DND-41 (cell line): ENCODE measurements around the gene SCG5.

Experiments
- CTCF ChIP-seq: IDR thresholded peaks from 2 replicates; pipeline ENCODE4 v1.5.1; 2012; ENCODE audit warnings: borderline replicate concordance, low read length, moderate library complexity, mild to moderate bottlenecking; ENCODE audit not compliant: poor library complexity, severe bottlenecking; ENCODE audit errors: extremely low read depth
- EZH2 ChIP-seq: IDR thresholded peaks from 3 replicates; pipeline ENCODE4 v1.6.1; 2012; ENCODE audit warnings: borderline replicate concordance, low read depth, mild to moderate bottlenecking, moderate library complexity, low read length, inconsistent platforms; ENCODE audit not compliant: severe bottlenecking

GRCh38 chr15:32676169-32676568 is 34.7 kb downstream of the SCG5 start:
- no peak for TF ChIP-seq CTCF
- TF ChIP-seq EZH2 = no peak
